Endometrial microvascular endothelial cells (primary cell): ENCODE measurements around the gene MACROD2. TPM values are rescaled to one million over a fixed set of nuclear protein-coding genes. Genes with fewer than 3 reads are reported as not detected.

Experiments used
- in situ Hi-C: cut with HindIII; loops from 2 replicates; pipeline ENCODE4 v1.10.0; 2017; ENCODE audit warnings: low sequenced_read_pairs, low pct_unique_long_range_greater_than_20kb; ENCODE audit errors: inconsistent ontology term
- total RNA-seq: library from RNA; depleted of rRNA; stranded (reverse); fragments of >200 nt; gene quantifications from one replicate; pipeline ENCODE4 v1.2.3, GENCODE V29; 2015; ENCODE audit errors: inconsistent ontology term

MACROD2 gene
- total RNA-seq, 1 donor from 2014 or later = not detected

DNA sequence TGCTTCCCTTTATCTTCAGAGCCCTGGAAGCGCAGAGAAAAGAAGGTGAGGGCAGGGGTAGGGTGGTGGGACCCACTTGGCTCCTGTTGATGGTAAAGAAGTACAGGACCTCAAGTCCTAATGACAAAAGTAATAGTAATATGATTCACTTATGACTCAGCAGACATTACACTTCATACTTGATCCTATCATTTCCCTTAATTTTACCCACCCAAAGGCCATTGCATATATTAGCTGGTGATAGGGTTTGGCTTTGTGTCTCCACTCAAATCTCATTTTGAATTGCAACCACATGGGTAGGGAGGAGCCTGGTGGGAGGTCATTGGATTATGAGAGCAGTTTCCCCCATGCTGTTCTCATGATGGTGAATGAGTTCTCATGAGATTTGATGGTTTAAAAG is 1697.3 kb downstream of the MACROD2 start:
- in situ Hi-C loops = no loop called here

DNA sequence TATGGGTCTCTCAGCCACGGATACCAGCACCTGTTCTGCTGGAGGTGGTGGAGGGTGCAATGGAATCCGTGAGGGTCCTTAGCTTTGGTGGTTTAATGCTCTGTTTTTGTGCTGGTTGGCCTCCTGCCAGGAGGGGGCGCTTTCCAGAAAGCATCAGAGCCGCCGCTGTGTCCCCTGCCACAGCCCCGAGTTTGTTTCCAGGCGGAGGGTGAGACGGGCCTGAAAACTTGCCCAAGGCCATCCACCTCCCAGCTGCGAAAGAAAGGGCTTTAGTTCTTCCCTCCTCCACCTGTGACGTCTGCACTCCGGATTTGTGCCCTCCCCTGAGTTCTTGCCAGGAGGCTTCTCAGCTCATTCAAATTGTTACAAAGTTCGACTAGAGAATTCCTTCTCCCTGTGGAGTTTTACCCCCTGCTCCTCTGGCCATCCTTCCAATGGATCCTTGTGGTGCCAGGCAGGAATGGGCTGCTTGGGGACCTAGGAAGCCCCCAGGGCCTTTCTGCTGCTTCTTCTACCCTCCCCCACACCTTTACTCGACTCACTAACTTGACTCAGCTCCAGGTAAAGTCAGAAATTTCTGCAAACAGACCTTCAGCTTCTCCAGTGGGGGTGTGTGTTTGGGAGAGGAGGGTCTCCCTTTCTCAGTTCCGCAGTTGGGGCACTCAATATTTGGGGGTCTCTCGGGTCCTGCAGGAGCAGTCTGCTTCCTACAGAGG is 1704.3 kb downstream of the MACROD2 start:
- in situ Hi-C loops = no loop called here

DNA sequence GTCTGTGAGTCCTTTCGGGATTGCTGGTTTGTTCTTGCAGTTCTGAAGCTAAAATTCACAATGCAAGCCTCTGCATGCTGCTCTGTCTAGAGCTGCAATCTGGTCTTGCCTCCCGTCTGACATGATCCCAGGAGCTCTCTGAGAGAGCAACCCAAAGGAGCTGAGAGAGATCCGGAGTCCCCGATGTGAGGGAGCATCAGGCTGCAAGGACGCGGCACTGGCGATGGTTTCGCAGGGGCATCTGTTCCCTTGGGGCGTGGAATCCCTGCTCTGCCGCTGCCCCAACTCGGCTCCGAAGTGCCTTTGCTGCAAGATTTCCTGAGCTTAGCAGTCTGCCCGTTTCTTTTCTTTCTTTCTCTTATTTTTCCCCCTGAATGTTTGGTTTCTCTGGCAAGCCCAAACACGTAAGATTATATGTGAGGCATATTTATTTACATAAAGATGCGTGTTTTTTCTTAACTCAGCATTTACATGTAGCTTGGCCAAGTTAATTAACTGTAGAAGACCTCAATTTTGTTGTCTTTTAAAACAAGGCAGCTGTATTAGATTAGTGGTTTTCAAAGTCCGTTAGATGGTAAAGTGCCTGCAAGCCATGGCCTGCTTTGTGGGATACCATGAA is 1704.9 kb downstream of the MACROD2 start:
- in situ Hi-C loops = no loop called here

DNA sequence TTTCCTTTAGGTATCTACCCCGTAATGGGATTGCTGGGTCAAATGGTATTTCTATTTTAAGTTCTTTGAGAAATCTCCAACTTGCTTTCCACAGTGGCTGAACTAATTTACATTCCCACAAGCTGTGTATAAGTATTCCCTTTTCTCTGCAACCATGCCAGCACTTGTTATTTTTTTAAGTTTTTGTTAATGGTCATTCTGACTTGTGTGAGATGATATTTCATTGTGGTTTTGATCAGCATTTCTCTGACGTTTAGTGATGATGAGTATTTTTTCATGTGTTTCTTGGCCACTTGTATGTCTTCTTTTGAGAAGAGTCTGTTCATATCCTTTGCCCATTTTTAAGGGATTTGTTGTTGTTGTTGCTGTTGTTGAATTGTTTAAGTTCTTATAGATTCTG is 1706.8 kb downstream of the MACROD2 start:
- in situ Hi-C loops = no loop called here

DNA sequence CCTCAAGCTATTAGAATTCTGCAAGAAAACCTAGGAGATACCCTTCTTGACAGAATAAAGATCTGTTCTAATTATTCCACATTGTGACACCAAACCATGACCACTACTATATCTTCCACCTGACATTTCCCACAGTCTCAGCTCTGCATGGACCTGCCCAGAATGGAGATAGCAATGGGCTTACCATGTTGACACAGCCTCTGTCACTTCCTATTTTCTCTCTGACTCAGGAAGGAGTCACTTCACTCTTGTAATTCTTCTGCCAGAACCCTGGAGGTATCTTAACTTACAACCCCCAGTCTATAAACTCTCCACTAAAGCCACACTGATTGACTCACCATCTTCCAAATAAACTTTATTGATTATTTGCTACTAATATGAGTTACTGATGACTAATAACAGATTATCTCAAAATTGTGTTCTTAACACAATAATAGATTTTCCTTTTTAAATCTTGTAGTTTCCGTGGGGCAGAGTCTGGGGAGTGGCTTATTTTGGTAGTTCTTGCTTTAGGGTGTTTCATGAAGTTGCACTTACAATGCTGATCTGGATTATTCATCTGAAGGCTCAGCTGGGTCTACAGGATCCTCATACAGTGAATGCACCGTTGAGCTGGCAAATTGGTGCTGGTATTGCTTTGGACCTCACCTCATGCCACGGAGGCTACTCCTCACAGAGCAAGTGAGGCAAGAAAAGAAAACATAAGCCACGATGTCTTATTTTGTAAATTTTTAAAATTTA is 1708.0 kb downstream of the MACROD2 start:
- in situ Hi-C loops = no loop called here

DNA sequence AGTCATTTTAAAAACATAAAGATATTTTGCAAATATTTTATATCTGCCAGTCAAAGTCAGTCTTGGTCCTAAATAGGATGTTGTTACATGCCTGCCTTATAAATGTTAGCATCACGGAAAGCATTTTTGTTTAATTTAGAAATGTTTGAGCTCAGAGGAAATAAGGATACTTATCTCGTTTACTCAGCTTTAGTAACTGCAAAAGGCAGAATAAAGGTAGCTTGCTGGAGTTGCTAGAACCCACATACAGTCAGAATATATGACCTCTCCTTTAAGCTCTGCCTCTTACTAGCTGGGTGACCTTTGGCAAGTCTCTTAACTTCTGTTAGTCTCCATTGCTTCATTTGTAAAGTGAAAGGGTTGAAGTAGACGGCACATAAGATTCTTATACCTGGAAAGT is 1710.7 kb downstream of the MACROD2 start:
- in situ Hi-C loops = no loop called here

DNA sequence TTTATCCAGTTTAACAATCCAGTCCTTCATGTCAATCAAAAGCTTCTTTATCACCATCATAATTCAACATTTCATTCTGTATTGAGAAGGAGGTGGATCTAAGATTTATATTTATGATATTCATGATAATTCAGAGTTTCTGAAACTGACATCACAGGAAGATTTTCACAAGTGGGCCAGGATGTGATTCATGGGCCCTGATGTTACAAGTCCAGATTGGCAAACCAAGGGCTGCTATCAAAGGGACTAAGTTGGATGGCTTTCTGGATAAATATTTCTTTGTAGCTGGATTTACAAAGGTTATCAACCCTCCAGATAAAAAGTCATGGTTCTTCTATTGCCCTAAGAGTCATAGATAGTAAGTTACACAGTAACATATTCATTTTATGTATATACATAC is 1711.4 kb downstream of the MACROD2 start:
- in situ Hi-C loops = no loop called here

DNA sequence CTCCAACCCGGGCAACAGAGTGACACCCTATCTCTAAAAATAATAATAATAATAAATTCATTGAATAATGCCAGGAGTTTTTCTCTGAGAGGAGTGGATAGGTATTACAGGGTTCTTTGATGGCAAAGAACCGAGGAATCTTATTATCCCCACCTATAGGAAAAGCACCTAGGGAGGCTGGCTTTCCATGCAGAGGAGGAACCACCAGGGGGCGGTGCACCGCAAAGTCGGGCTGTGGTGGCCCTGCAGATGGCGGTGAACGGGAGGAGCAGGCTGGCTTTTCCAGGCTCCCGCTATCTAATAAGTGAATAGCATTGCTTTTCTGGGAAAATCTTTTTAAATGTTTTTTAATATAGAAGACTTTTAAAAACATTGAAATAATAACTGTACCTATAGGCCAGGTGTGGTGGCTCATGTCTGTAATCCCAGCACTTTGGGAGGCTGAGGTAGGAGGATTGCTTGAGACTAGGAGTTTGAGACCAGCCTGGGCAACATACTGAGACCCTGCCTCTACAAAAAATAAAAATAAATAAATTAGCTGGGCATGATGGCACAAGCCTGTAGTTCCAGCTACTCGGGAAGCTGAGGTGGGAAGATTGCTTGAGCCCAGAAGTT is 1713.8 kb downstream of the MACROD2 start:
- in situ Hi-C loops = no loop called here

DNA sequence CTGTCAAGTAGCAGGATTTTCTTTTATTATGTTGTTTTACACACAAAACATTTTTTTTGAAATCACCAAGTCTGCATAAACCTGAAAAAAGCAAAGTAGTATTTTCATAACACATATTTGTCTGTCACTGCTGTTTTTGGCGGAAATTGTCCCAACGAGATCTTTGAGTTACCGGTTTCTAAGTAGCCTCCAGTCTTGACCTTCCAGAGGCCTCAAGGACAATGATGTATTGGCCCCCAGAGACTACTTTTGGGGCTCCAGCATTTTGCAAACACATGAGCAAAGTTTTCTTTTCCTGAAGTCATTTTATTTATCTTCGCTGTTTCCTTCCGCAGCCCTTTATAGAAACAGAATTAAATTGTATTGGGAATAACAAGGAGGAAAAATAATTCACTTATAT is 1715.3 kb downstream of the MACROD2 start:
- in situ Hi-C loops = no loop called here

DNA sequence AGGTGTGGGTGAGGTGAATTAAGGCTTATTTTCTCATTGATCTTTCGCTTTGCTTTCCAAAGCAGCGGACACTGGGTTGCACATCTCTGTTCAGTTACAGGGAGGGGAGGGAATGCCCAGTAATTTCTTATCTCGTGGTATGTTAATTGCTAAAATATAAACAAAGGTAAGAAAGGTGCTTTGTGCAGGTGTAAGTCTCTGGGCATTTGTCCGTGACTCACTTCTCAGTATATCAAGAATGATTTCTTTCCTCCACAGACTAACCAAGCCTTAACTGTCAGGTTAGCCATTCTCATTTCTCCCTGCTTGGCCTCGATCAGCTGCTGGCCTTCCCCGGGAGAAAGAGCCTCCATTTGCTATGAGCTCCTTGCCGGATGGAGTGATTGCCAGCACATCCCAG is 1715.9 kb downstream of the MACROD2 start:
- in situ Hi-C loops = no loop called here

DNA sequence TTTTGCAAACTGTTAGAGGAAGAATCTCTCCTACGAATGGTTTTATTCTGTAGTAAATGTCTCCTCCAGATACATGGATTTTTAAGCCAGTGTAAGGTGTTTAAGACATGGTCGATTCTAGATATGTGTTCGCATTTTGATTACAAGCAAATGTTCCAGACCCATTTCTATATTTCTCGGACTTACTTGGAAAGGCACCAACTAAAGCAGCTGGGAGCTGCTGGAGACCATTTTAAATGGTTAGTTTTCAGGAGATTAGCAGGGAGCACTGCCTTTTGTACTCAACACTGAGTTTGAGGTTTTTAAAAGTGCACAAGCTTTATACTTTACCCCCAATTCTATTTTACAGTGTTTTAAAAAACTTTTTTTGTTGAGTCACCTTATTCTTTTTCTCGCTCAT is 1720.9 kb downstream of the MACROD2 start:
- in situ Hi-C loops = no loop called here

DNA sequence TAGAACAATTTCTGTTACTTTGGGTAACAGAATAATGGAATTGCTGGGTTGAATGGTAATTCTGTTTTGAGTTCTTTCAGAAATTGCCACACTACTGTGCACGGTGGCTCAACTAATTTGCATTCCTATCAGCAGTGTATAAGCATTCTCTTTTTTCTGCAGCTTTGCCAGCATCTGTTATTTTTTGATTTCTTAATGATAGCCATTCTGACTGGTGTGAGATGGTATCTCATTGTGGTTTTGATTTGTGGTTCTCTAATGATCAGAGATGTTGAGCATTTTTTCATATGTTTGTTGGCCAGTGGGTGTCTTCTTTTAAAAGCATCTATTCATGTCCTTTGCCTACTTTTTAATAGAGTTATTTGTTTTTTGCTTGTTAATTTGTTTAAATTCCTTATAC is 1731.1 kb downstream of the MACROD2 start:
- in situ Hi-C loops = no loop called here

DNA sequence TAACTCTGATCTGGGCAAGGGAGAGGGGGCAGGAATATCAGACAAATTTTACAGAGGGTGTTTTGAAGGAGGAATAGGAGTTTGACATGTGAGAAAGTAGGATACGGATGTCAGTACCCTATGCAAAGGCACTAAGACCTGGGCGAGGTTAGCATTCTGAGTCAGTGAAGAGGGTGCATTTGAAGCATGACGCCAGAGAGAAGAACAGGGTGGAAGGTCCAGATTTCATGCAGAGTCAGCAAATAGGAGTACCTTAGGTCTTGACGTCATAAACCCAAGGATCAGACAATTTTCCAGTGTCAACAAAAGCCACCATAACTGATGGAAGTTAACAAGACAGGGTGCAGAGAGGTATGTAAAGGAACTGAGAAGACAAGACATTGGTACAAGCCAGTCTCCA is 1738.7 kb downstream of the MACROD2 start:
- in situ Hi-C loops = no loop called here

DNA sequence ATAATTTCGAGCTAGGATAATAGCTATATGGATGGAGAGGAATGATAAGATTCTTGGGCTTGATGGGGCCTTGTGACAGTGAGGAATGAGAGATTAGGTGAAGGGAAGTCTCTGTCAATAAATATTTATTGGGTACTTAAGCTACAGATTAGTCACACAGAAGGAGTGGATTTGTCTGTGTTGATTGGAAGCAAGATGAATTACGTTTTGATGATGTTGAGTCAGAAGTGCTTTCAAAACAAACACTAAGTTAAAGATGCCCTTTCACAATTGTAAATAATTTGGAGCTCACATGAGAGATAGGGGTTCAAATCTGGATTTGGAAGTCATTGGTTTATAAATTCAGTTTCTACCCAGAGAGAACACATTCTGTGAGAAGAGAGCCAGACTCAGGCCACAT is 1743.7 kb downstream of the MACROD2 start:
- in situ Hi-C loops = no loop called here

DNA sequence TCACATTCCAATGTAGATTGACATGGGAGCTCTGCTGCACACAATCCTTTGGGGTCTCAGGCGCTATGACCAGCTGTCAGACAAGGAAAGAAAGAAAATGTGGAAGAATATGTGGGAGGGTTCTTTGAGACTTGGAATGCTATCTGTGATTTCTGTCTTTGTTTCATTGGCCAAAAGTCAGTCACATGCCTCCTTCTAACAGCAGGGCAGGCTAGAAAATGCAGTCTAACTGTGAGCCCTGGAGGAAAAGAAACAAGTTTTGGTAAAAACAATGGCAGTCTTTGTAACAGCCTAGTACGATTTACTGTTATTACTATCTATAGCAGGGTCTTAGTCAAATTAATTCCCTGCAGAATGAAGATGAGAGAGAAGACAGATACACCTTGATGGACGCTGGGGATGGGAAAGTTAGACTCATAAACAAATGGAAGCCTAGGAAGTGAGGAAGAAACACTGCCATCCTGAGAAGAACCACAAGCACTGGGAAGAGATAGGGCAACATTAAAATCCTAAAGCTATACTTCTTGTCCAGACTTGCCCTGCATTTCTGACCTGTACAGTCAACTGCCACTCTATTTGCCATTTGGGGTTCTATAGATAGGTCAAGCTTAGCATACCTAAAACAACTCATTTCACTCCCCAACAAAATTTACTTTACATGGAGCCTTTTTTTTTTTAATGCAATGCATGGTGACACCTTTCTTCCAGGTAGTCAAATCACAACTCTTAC is 1744.9 kb downstream of the MACROD2 start:
- in situ Hi-C loops = no loop called here

DNA sequence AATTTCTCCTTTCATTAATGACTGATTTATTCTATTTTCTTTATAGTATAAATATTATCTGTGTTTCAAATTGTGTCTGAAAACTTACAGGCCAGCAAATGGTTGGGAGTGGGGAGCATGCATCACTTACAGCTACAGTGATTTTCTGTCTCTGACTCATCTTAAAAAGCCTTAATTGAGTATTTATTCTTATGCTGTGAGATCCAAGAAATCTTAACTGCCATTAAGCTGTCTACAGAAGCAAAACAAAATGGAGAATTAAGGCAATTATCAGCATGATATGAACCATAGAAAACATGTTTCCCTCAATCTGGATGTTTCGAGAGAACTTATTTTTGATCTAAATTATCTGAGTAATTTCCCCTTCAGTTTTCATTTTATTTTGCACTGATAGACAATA is 1746.8 kb downstream of the MACROD2 start:
- in situ Hi-C loops = no loop called here

DNA sequence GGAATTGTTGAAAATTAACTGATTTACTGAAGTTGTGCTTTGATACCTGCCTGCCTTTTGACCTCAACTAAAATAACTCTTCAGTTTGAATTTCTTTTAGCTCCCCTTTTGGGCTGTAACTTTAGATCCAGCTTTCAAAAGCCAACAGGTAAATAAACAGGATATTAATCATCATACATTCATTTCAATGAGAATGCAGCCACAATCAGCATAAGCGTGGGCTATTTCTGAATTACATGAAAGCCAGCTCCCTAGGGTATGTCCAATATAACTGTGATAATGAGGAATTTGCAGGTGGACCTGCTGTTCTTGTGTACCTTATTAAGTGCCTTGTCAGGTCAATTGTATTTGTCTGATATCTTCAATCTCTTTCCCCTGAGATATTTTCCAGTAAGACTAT is 1747.3 kb downstream of the MACROD2 start:
- in situ Hi-C loops = no loop called here

DNA sequence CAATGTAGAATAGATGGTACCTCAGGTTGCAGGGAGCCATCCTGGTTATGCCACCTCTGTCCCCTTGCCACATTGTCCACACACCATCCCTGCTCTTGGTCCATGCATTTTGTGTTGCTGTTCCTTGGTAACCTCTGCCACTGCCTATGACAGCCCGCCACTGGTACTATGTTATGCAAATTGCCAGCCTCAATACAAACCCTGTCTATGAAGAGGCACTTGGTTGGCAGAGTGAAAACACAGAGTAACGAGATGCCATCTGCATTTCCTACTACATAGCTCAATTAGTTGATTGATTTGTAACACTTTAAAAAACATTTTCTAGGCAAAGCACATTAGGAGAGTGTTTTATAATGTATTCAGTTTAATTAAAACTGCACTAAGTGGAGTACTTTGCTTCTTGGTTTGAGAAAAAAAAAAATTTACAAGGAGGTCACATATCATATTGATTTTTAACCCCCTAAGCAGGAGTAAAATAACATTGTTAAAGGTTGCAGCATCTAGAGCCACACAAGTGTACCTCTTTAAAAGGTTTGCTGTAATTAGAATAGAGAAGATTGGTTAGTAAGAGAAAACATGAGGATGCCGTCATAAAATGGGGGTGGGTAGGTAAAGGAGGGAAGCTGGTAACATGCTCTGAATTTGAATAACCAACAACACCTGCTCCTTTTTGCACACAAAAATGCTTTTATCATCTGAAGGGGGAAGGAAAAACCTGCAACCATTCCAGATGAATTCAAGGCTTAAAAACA is 1760.9 kb downstream of the MACROD2 start:
- in situ Hi-C loops = no loop called here

DNA sequence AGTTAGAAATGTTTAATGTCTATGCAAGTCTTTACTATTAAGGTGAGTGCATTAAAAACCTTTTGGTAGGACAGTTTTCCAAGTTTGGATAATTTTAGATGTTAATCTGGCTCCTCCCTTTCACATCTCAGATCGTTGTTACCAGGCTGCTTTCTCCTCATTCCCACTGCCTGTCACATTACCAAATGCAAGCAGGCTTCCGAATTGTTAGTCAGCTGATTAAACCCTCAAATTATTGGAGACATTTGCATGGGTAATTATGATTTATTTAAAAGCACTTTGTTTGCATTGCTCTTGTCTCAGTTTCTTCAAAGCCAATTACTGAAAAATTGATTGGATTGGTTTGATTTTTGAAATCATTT is 1761.4 kb downstream of the MACROD2 start:
- in situ Hi-C loops = no loop called here
